CD8-positive, alpha-beta memory T cell (primary cell): Measurements from ENCODE around the gene TTLL10. TPM values are rescaled to one million over a fixed set of nuclear protein-coding genes. Genes with fewer than 3 reads are reported as not detected.
A peak's percentile ranks its signal among the peaks of the same experiment; 100 is the strongest.

Experiments used
- CTCF ChIA-PET: fragments of 350-600 bp; sonication (Branson Sonifier 250); formaldehyde crosslinking; loops from one replicate; lab custom pipeline; 2021; ENCODE audit warnings: antibody characterized with exemption; lab: Charles Lee
- POLR2A ChIA-PET: fragments of 350-600 bp; sonication (Branson Sonifier 250); formaldehyde crosslinking; loops from one replicate; lab custom pipeline; 2021; ENCODE audit warnings: antibody characterized with exemption; lab: Charles Lee
- DNase-seq, 5 donors: peaks; one replicate each; pipeline versions ENCODE4 v3.0.0 to v3.0.0-alpha.2; 2020 to 2022; ENCODE audit warnings: mixed read lengths in 1 of 5
- H3K27ac ChIP-seq: one replicate; pipeline ENCODE4 v1.7.0; 2013; ENCODE audit warnings: low read depth, mild to moderate bottlenecking, low read length, moderate library complexity
- H3K27me3 ChIP-seq: 2 replicates; pipeline ENCODE4 v1.7.0; 2013; ENCODE audit warnings: low read length, mild to moderate bottlenecking; ENCODE audit not compliant: insufficient read depth, poor library complexity, severe bottlenecking
- H3K36me3 ChIP-seq: 2 replicates; pipeline ENCODE4 v1.7.0; 2013; ENCODE audit warnings: mild to moderate bottlenecking, low read length, moderate library complexity; ENCODE audit not compliant: insufficient read depth
- H3K4me1 ChIP-seq: 2 replicates; pipeline ENCODE4 v1.7.0; 2013; ENCODE audit warnings: mild to moderate bottlenecking, low read length, moderate library complexity; ENCODE audit not compliant: insufficient read depth
- H3K4me3 ChIP-seq: 2 replicates; pipeline ENCODE4 v1.7.0; 2013; ENCODE audit warnings: mild to moderate bottlenecking, low read length
- H3K9me3 ChIP-seq: 2 replicates; pipeline ENCODE4 v1.7.0; 2013; ENCODE audit warnings: mild to moderate bottlenecking, low read length
- H3K27ac Mint-ChIP-seq, 8 donors: one replicate each; pipeline ENCODE4 v1.8.0; 2020 to 2021; ENCODE audit warnings: mixed read lengths in 8 of 8, mild to moderate bottlenecking in 6 of 8, inconsistent platforms in 3 of 8, moderate library complexity in 3 of 8
- H3K27me3 Mint-ChIP-seq, 2 donors: one replicate each; pipeline ENCODE4 v1.8.0; 2020 to 2021; ENCODE audit warnings: mixed read lengths in 2 of 2, mild to moderate bottlenecking in 1 of 2, moderate library complexity in 1 of 2
- H3K36me3 Mint-ChIP-seq, 3 donors: one replicate each; pipeline ENCODE4 v1.8.0; 2020 to 2021; ENCODE audit warnings: mixed read lengths in 3 of 3, inconsistent platforms in 1 of 3, mild to moderate bottlenecking in 1 of 3
- H3K4me1 Mint-ChIP-seq, 3 donors: one replicate each; pipeline ENCODE4 v1.8.0; 2020 to 2021; ENCODE audit warnings: mixed read lengths in 3 of 3, inconsistent platforms in 1 of 3, mild to moderate bottlenecking in 1 of 3
- H3K4me3 Mint-ChIP-seq, 7 donors: one replicate each; pipeline ENCODE4 v1.8.0; 2020 to 2021; ENCODE audit warnings: mixed read lengths in 7 of 7, mild to moderate bottlenecking in 6 of 7, moderate library complexity in 4 of 7, inconsistent platforms in 2 of 7
- H3K9me3 Mint-ChIP-seq, 5 donors: one replicate each; pipeline ENCODE4 v1.8.0; 2020 to 2022; ENCODE audit warnings: mixed read lengths in 5 of 5, mild to moderate bottlenecking in 3 of 5, moderate library complexity in 2 of 5, inconsistent platforms in 1 of 5
- polyA plus RNA-seq: library from polyadenylated mRNA; unstranded; fragments of 300-500 nt; fragmentation: Illumina TruSeq; gene quantifications from one replicate; pipeline ENCODE4 v1.2.3, GENCODE V29; 2021
- total RNA-seq, 2 experiments: library from RNA; stranded (reverse); gene quantifications; one replicate each; pipeline ENCODE4 v1.2.3, GENCODE V29; 2021

Gene TTLL10
- total and polyA plus RNA-seq, 3 experiments from 2014 or later: not detected

GRCh38 chr1:1157426-1157913, 16.2 kb upstream of the TTLL10 start:
- Mint-ChIP-seq H3K4me3 (peak overlapping the region; percentile 71 to 89 (median 79)), H3K4me1 (peaks cover 0 to 7% (median 2%) of the 10 kb centered on the region in 3 donors), H3K27ac (peak overlapping the region in 7 of 8 donors; percentile 50 to 84 (median 80)), H3K9me3 (peaks cover 5 to 14% (median 13%) of the 10 kb centered on the region in 5 donors), H3K36me3 (no peaks in the 10 kb centered on the region), H3K27me3 (peaks cover 0 to 2% of the 10 kb centered on the region in 2 donors)
- H3K4me1 ChIP-seq: peaks cover 5% of the 10 kb centered on the region
- ChIA-PET POLR2A (interaction anchor here (1.5 kb wide), 1 partner anchor 16 kb away, joined by 4 read pairs; the partner anchor contains the start of gene TTLL10), CTCF (interaction anchor here (1.4 to 2.1 kb wide), 2 partner anchors 35 to 215 kb away, joined by 3 to 6 read pairs; no protein-coding TSS in a partner anchor)
- H3K27me3 ChIP-seq: no peaks in the 10 kb centered on the region
- no peaks in the 10 kb centered on the region for H3K36me3 ChIP-seq
- DNase-seq: peak; percentile 41 to 78 (median 50)
- peaks cover 5% of the 10 kb centered on the region for H3K9me3 ChIP-seq
- H3K27ac ChIP-seq: peak overlapping the region; percentile 82
- peak overlapping the region; percentile 74 for H3K4me3 ChIP-seq

GRCh38 chr1:1157914-1158710, 15.6 kb upstream of the TTLL10 start:
- Mint-ChIP-seq H3K4me1 (peaks cover 0 to 2% (median 2%) of the 10 kb centered on the region in 3 donors), H3K36me3 (no peaks in the 10 kb centered on the region), H3K9me3 (peaks cover under 1 to 9% (median 8%) of the 10 kb centered on the region in 5 donors), H3K27me3 (peaks cover 0 to 2% of the 10 kb centered on the region in 2 donors), H3K27ac (peak overlapping the region in 3 of 8 donors; percentile 29 to 50 (median 50)), H3K4me3 (peak overlapping the region in 5 of 7 donors; percentile 23 to 89 (median 82))
- no peaks in the 10 kb centered on the region for H3K9me3 ChIP-seq
- CTCF ChIA-PET: interaction anchor here (1.4 to 2.1 kb wide), 2 partner anchors 35 to 214 kb away, joined by 3 to 6 read pairs; no protein-coding TSS in a partner anchor
- H3K27ac ChIP-seq: peak overlapping the region; percentile 82
- peak overlapping the region; percentile 74 for H3K4me3 ChIP-seq
- H3K4me1 ChIP-seq: peaks cover 5% of the 10 kb centered on the region
- peak in 4 of 5 donors; percentile 19 to 56 (median 44) for DNase-seq
- POLR2A ChIA-PET: interaction anchor here (0.6 to 1.5 kb wide), 2 partner anchors 15 to 991 kb away, joined by 3 to 4 read pairs; partner anchors contain the start of gene TTLL10
- no peaks in the 10 kb centered on the region for H3K27me3 ChIP-seq
- no peaks in the 10 kb centered on the region for H3K36me3 ChIP-seq

GRCh38 chr1:1160281-1160930, 13.3 kb upstream of the TTLL10 start:
- CTCF ChIA-PET: no interaction called here
- DNase-seq: no peak
- Histone ChIP-seq H3K27me3 (no peaks in the 10 kb centered on the region), H3K4me1 (peaks cover 5% of the 10 kb centered on the region), H3K9me3 (no peaks in the 10 kb centered on the region), H3K27ac (no peak overlapping the region), H3K4me3 (no peak overlapping the region), H3K36me3 (no peaks in the 10 kb centered on the region)
- no peaks in the 10 kb centered on the region for H3K27me3 Mint-ChIP-seq
- no peaks in the 10 kb centered on the region for H3K36me3 Mint-ChIP-seq
- H3K4me3 Mint-ChIP-seq: no peak overlapping the region
- POLR2A ChIA-PET: no interaction called here
- peak overlapping the region in 1 of 8 donors; percentile 72 for H3K27ac Mint-ChIP-seq
- no peaks in the 10 kb centered on the region for H3K9me3 Mint-ChIP-seq
- peaks cover 0 to under 1% (median 0%) of the 10 kb centered on the region in 3 donors for H3K4me1 Mint-ChIP-seq

- Mint-ChIP-seq H3K9me3 (no peaks in the 10 kb centered on the region), H3K27me3 (peaks cover 0 to 4% of the 10 kb centered on the region in 2 donors), H3K36me3 (no peaks in the 10 kb centered on the region), H3K27ac (no peak overlapping the region), H3K4me3 (no peak overlapping the region), H3K4me1 (peaks cover 0 to 4% (median 0%) of the 10 kb centered on the region in 3 donors)
- no peaks in the 10 kb centered on the region for H3K27me3 ChIP-seq
- ChIA-PET POLR2A (no interaction called here), CTCF (no interaction called here)
- no peak for DNase-seq
- H3K4me3 ChIP-seq: no peak overlapping the region
- H3K36me3 ChIP-seq: no peaks in the 10 kb centered on the region
- peaks cover 5% of the 10 kb centered on the region for H3K4me1 ChIP-seq
- no peak overlapping the region for H3K27ac ChIP-seq
- no peaks in the 10 kb centered on the region for H3K9me3 ChIP-seq
Observed at GRCh38 chr1:1161078-1161682, 12.5 kb upstream of the TTLL10 start.

- CTCF ChIA-PET: no interaction called here
Observed at GRCh38 chr1:1161683-1162079, 12.0 kb upstream of the TTLL10 start.

GRCh38 chr1:1162597-1163537, 10.8 kb upstream of the TTLL10 start:
- Histone ChIP-seq H3K4me3 (no peak overlapping the region), H3K27ac (no peak overlapping the region), H3K27me3 (no peaks in the 10 kb centered on the region), H3K9me3 (no peaks in the 10 kb centered on the region), H3K36me3 (no peaks in the 10 kb centered on the region), H3K4me1 (peaks cover 5% of the 10 kb centered on the region)
- DNase-seq: no peak
- CTCF ChIA-PET: no interaction called here
- Mint-ChIP-seq H3K4me3 (no peak overlapping the region), H3K27ac (peak overlapping the region in 1 of 8 donors; percentile 73), H3K9me3 (no peaks in the 10 kb centered on the region), H3K36me3 (no peaks in the 10 kb centered on the region), H3K4me1 (peaks cover 0 to 4% (median 0%) of the 10 kb centered on the region in 3 donors), H3K27me3 (peaks cover 0 to 4% of the 10 kb centered on the region in 2 donors)
- POLR2A ChIA-PET: no interaction called here

More at GRCh38 chr1:1161683-1162079, 12.0 kb upstream of the TTLL10 start:
- Histone ChIP-seq H3K27ac (no peak overlapping the region), H3K4me3 (no peak overlapping the region), H3K27me3 (no peaks in the 10 kb centered on the region), H3K4me1 (peaks cover 5% of the 10 kb centered on the region), H3K9me3 (no peaks in the 10 kb centered on the region), H3K36me3 (no peaks in the 10 kb centered on the region)
- no peaks in the 10 kb centered on the region for H3K9me3 Mint-ChIP-seq
- POLR2A ChIA-PET: no interaction called here
- H3K27ac Mint-ChIP-seq: no peak overlapping the region
- H3K4me1 Mint-ChIP-seq: peaks cover 0 to 4% (median 0%) of the 10 kb centered on the region in 3 donors
- H3K4me3 Mint-ChIP-seq: no peak overlapping the region
- no peaks in the 10 kb centered on the region for H3K36me3 Mint-ChIP-seq
- H3K27me3 Mint-ChIP-seq: peaks cover 0 to 4% of the 10 kb centered on the region in 2 donors
- DNase-seq: no peak

GRCh38 chr1:1163538-1164070, 10.1 kb upstream of the TTLL10 start:
- Histone ChIP-seq H3K27me3 (no peaks in the 10 kb centered on the region), H3K4me3 (no peak overlapping the region), H3K27ac (no peak overlapping the region), H3K9me3 (no peaks in the 10 kb centered on the region), H3K4me1 (peaks cover under 1% of the 10 kb centered on the region), H3K36me3 (no peaks in the 10 kb centered on the region)
- Mint-ChIP-seq H3K4me1 (peaks cover 0 to 4% (median 0%) of the 10 kb centered on the region in 3 donors), H3K9me3 (no peaks in the 10 kb centered on the region), H3K4me3 (peak overlapping the region in 1 of 7 donors; percentile 27), H3K36me3 (no peaks in the 10 kb centered on the region), H3K27ac (no peak overlapping the region), H3K27me3 (peaks cover 0 to 4% of the 10 kb centered on the region in 2 donors)
- POLR2A ChIA-PET: no interaction called here
- CTCF ChIA-PET: no interaction called here
- no peak for DNase-seq
